PFSK-1 (cell line): Measurements from ENCODE around the gene IL20RA.

Experiments
- POLR2AphosphoS5 ChIP-seq: IDR thresholded peaks from 2 replicates; pipeline ENCODE4 v1.6.1; 2012; ENCODE audit warnings: low read depth, mild to moderate bottlenecking, control low read depth, low read length, moderate library complexity
- REST ChIP-seq, 2 experiments: IDR thresholded peaks; 2 replicates each; pipeline versions ENCODE4 v1.6.1 to v1.8.0; 2011 to 2012; ENCODE audit warnings: low read depth in 2 of 2, low read length in 2 of 2, control low read depth in 1 of 2, inconsistent platforms in 1 of 2, mild to moderate bottlenecking in 1 of 2, moderate library complexity in 1 of 2; ENCODE audit not compliant: insufficient read depth in 1 of 2
- SIN3A ChIP-seq: IDR thresholded peaks from 2 replicates; pipeline ENCODE4 v1.6.1; 2012; ENCODE audit warnings: mild to moderate bottlenecking, low read length, moderate library complexity, borderline replicate concordance; ENCODE audit not compliant: insufficient read depth
- TAF1 ChIP-seq: IDR thresholded peaks from 2 replicates; pipeline ENCODE4 v1.6.1; 2012; ENCODE audit warnings: low read length, control low read depth, borderline replicate concordance; ENCODE audit not compliant: insufficient read depth

GRCh38 chr6:137058037-137058436, 13.3 kb upstream of the IL20RA start:
- TF ChIP-seq SIN3A (no peak), REST (IDR thresholded peaks at IDR 0.05; ENCODE audit: insufficient read depth in 1 of 2, low read depth in 2 of 2, low read length in 2 of 2) (no peak), TAF1 (no peak), POLR2AphosphoS5 (no peak)
